Measurements from ENCODE around the gene VSIG10.

Gene VSIG10

GRCh38 chr12:118058881-118059280, 44.9 kb downstream of the VSIG10 start:
- no peaks in the 10 kb centered on the region for H3K36me3 ChIP-seq (ENCODE audit: control insufficient read depth in 1 of 2, insufficient read depth in 2 of 2, low read length in 2 of 2)
- H3K9me3 ChIP-seq (ENCODE audit: control insufficient read depth in 1 of 2, low read length in 2 of 2) = no peaks in the 10 kb centered on the region
- peaks cover 9 to 19% of the 10 kb centered on the region in 2 donors for H3K4me1 ChIP-seq (ENCODE audit: control insufficient read depth in 1 of 2, insufficient read depth in 2 of 2, low read length in 2 of 2)
- H3K4me3 ChIP-seq (ENCODE audit: low read depth in 1 of 2, low read length in 2 of 2) = no peak overlapping the region
- no peaks in the 10 kb centered on the region for H3K27me3 ChIP-seq (ENCODE audit: low read depth, low read length)
- H3K27ac ChIP-seq (ENCODE audit: low read length) = peak overlapping the region; percentile 90

GRCh38 chr12:118058227-118058626, 45.6 kb downstream of the VSIG10 start:
- Histone ChIP-seq H3K4me1 (ENCODE audit: control insufficient read depth in 1 of 2, insufficient read depth in 2 of 2, low read length in 2 of 2) (peaks cover 14 to 17% of the 10 kb centered on the region in 2 donors), H3K4me3 (ENCODE audit: low read depth in 1 of 2, low read length in 2 of 2) (no peak overlapping the region), H3K9me3 (ENCODE audit: control insufficient read depth in 1 of 2, low read length in 2 of 2) (no peaks in the 10 kb centered on the region), H3K27ac (ENCODE audit: low read length) (no peak overlapping the region), H3K27me3 (ENCODE audit: low read depth, low read length) (no peaks in the 10 kb centered on the region), H3K36me3 (ENCODE audit: control insufficient read depth in 1 of 2, insufficient read depth in 2 of 2, low read length in 2 of 2) (no peaks in the 10 kb centered on the region)

GRCh38 chr12:118055865-118056773, 47.7 kb downstream of the VSIG10 start:
- no peaks in the 10 kb centered on the region for H3K27me3 ChIP-seq (ENCODE audit: low read depth, low read length)
- H3K36me3 ChIP-seq (ENCODE audit: control insufficient read depth in 1 of 2, insufficient read depth in 2 of 2, low read length in 2 of 2) = peaks cover 3 to 4% of the 10 kb centered on the region in 2 donors
- H3K27ac ChIP-seq (ENCODE audit: low read length) = no peak overlapping the region
- no peak overlapping the region for H3K4me3 ChIP-seq (ENCODE audit: low read depth in 1 of 2, low read length in 2 of 2)
- no peaks in the 10 kb centered on the region for H3K9me3 ChIP-seq (ENCODE audit: control insufficient read depth in 1 of 2, low read length in 2 of 2)
- peaks cover 28 to 29% of the 10 kb centered on the region in 2 donors for H3K4me1 ChIP-seq (ENCODE audit: control insufficient read depth in 1 of 2, insufficient read depth in 2 of 2, low read length in 2 of 2)

- H3K4me1 ChIP-seq (ENCODE audit: control insufficient read depth in 1 of 2, insufficient read depth in 2 of 2, low read length in 2 of 2) = peaks cover 28 to 29% of the 10 kb centered on the region in 2 donors
- H3K9me3 ChIP-seq (ENCODE audit: control insufficient read depth in 1 of 2, low read length in 2 of 2) = no peaks in the 10 kb centered on the region
- no peak overlapping the region for H3K27ac ChIP-seq (ENCODE audit: low read length)
- H3K36me3 ChIP-seq (ENCODE audit: control insufficient read depth in 1 of 2, insufficient read depth in 2 of 2, low read length in 2 of 2) = peaks cover 4 to 13% of the 10 kb centered on the region in 2 donors
- no peaks in the 10 kb centered on the region for H3K27me3 ChIP-seq (ENCODE audit: low read depth, low read length)
- H3K4me3 ChIP-seq (ENCODE audit: low read depth in 1 of 2, low read length in 2 of 2) = no peak overlapping the region
These were observed 48.7 kb downstream of the VSIG10 start for GRCh38 chr12:118055144-118055557.

DNA sequence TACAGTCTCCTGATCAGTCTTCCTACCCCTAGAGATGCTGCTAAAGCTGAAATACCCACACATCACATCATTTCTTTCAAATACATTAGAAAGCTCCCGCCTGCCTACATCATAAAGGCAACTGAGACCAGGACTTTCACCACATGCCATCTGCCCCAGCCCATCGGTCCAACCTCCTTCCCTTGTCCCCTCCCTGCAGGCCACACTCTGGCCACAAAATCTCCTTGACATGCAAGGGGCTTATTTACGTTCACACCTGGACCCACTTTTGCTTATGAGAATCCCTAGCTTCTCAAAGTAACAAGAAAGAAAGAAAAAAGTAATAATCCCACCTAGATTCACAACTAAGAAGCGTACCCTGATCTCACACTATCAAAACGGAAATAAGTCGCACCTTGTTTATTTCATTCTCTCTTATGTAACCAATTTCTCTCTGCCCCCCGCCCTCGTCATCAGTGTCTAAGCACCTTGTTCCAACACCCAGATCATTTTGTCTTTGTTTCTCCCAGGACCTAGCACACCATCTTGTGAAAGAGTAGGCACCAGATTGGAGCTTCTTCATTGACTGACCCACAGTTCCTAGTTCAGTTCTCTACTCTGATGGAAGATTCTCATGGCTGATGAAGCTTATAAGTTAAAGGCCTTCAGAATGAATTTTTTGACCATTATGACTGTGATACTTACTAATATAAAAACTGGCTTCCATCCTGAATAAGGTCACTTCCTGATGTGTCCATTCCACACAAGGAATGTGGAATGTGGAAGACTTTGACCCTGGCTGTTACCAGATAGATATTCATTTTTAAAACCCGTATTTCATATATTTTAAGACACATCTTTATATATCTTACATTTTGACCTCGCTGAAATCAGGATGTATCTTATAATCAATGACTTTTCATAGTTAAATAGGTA, 50.5 kb downstream of the VSIG10 start:
- H3K4me1 ChIP-seq (ENCODE audit: control insufficient read depth in 1 of 2, insufficient read depth in 2 of 2, low read length in 2 of 2) = peaks cover 24 to 26% of the 10 kb centered on the region in 2 donors
- peak overlapping the region; percentile 77 for H3K27ac ChIP-seq (ENCODE audit: low read length)
- no peaks in the 10 kb centered on the region for H3K9me3 ChIP-seq (ENCODE audit: control insufficient read depth in 1 of 2, low read length in 2 of 2)
- H3K4me3 ChIP-seq (ENCODE audit: low read depth in 1 of 2, low read length in 2 of 2) = peak overlapping the region in 1 of 2 donors; percentile 4
- peaks cover 10 to 22% of the 10 kb centered on the region in 2 donors for H3K36me3 ChIP-seq (ENCODE audit: control insufficient read depth in 1 of 2, insufficient read depth in 2 of 2, low read length in 2 of 2)
- no peaks in the 10 kb centered on the region for H3K27me3 ChIP-seq (ENCODE audit: low read depth, low read length)

GRCh38 chr12:118052324-118053070, 51.3 kb downstream of the VSIG10 start:
- Histone ChIP-seq H3K9me3 (ENCODE audit: control insufficient read depth in 1 of 2, low read length in 2 of 2) (no peaks in the 10 kb centered on the region), H3K4me3 (ENCODE audit: low read depth in 1 of 2, low read length in 2 of 2) (no peak overlapping the region), H3K36me3 (ENCODE audit: control insufficient read depth in 1 of 2, insufficient read depth in 2 of 2, low read length in 2 of 2) (peaks cover 10 to 28% of the 10 kb centered on the region in 2 donors), H3K4me1 (ENCODE audit: control insufficient read depth in 1 of 2, insufficient read depth in 2 of 2, low read length in 2 of 2) (peaks cover 24 to 26% of the 10 kb centered on the region in 2 donors), H3K27ac (ENCODE audit: low read length) (peak overlapping the region; percentile 77), H3K27me3 (ENCODE audit: low read depth, low read length) (no peaks in the 10 kb centered on the region)

- H3K27me3 ChIP-seq (ENCODE audit: low read depth, low read length) = no peaks in the 10 kb centered on the region
- H3K4me3 ChIP-seq (ENCODE audit: low read depth in 1 of 2, low read length in 2 of 2) = no peak overlapping the region
- H3K4me1 ChIP-seq (ENCODE audit: control insufficient read depth in 1 of 2, insufficient read depth in 2 of 2, low read length in 2 of 2) = peaks cover 21 to 24% of the 10 kb centered on the region in 2 donors
- no peaks in the 10 kb centered on the region for H3K9me3 ChIP-seq (ENCODE audit: control insufficient read depth in 1 of 2, low read length in 2 of 2)
- H3K27ac ChIP-seq (ENCODE audit: low read length) = peak overlapping the region; percentile 77
- peaks cover 10 to 31% of the 10 kb centered on the region in 2 donors for H3K36me3 ChIP-seq (ENCODE audit: control insufficient read depth in 1 of 2, insufficient read depth in 2 of 2, low read length in 2 of 2)
These were observed 52.6 kb downstream of the VSIG10 start for GRCh38 chr12:118050972-118051910.

DNA sequence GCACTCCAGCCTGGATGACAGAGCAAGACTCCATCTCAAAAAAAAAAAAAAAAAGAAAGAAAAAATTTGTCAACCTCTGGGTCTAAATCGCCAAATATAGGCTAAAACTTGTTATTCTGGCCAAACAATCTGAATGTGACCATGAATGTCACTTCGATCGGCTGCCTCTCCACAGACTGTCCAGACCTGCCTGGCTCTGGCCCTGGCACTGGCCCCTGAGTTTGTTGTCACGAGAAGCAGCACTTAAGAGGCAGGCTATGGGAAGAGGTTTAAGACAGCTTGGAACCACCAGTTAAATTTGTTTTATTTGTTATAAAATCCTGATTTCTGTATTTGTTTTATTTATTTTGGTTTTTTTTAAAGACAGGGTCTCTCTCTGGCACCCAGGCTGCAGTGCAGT, 57.4 kb downstream of the VSIG10 start:
- H3K27ac ChIP-seq (ENCODE audit: low read length) = no peak overlapping the region
- peaks cover 34 to 59% of the 10 kb centered on the region in 2 donors for H3K36me3 ChIP-seq (ENCODE audit: control insufficient read depth in 1 of 2, insufficient read depth in 2 of 2, low read length in 2 of 2)
- H3K4me1 ChIP-seq (ENCODE audit: control insufficient read depth in 1 of 2, insufficient read depth in 2 of 2, low read length in 2 of 2) = no peaks in the 10 kb centered on the region
- no peaks in the 10 kb centered on the region for H3K27me3 ChIP-seq (ENCODE audit: low read depth, low read length)
- H3K4me3 ChIP-seq (ENCODE audit: low read depth in 1 of 2, low read length in 2 of 2) = no peak overlapping the region
- H3K9me3 ChIP-seq (ENCODE audit: control insufficient read depth in 1 of 2, low read length in 2 of 2) = no peaks in the 10 kb centered on the region

DNA sequence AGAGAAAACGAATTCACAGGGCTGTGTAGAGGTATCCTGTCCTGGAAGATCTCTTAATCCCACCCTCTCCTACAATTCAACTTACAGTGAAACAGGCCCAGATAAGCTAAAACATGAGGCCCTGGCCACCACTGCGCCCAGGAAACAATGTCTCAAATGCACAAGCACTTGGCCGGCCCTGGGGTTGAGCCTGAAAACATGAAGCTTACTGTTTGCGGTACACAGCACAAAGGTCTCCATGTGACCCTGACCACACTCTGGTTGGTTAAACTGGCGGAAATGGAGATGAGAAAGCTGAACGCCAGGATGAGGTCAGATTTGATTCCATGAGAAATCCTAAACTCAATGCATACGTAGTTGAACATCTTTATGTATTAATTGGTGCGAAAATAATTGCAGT, 59.2 kb downstream of the VSIG10 start:
- Histone ChIP-seq H3K4me1 (ENCODE audit: control insufficient read depth in 1 of 2, insufficient read depth in 2 of 2, low read length in 2 of 2) (no peaks in the 10 kb centered on the region), H3K36me3 (ENCODE audit: control insufficient read depth in 1 of 2, insufficient read depth in 2 of 2, low read length in 2 of 2) (peaks cover 36 to 61% of the 10 kb centered on the region in 2 donors), H3K9me3 (ENCODE audit: control insufficient read depth in 1 of 2, low read length in 2 of 2) (no peaks in the 10 kb centered on the region), H3K27me3 (ENCODE audit: low read depth, low read length) (no peaks in the 10 kb centered on the region), H3K27ac (ENCODE audit: low read length) (no peak overlapping the region), H3K4me3 (ENCODE audit: low read depth in 1 of 2, low read length in 2 of 2) (no peak overlapping the region)

GRCh38 chr12:118044075-118044474, 59.7 kb downstream of the VSIG10 start:
- H3K27ac ChIP-seq (ENCODE audit: low read length) = no peak overlapping the region
- H3K9me3 ChIP-seq (ENCODE audit: control insufficient read depth in 1 of 2, low read length in 2 of 2) = no peaks in the 10 kb centered on the region
- no peaks in the 10 kb centered on the region for H3K27me3 ChIP-seq (ENCODE audit: low read depth, low read length)
- H3K4me3 ChIP-seq (ENCODE audit: low read depth in 1 of 2, low read length in 2 of 2) = no peak overlapping the region
- H3K36me3 ChIP-seq (ENCODE audit: control insufficient read depth in 1 of 2, insufficient read depth in 2 of 2, low read length in 2 of 2) = peaks cover 40 to 64% of the 10 kb centered on the region in 2 donors
- no peaks in the 10 kb centered on the region for H3K4me1 ChIP-seq (ENCODE audit: control insufficient read depth in 1 of 2, insufficient read depth in 2 of 2, low read length in 2 of 2)
